NCI-H1092 (cell line): ENCODE measurements around the gene ZNF598.
A peak's percentile ranks its signal among the peaks of the same experiment; 100 is the strongest.
"Not testable (repeated sequence)": the region's sequence is repeated elsewhere in the genome, so short reads cannot be mapped to it uniquely, and the experiment has no call there.

Source experiments
- DNase-seq: peaks from one replicate; lab custom pipeline; 2025; lab: John Stamatoyannopoulos, UW

The ZNF598 gene

GRCh38 chr16:1975432-1976215, 34.0 kb downstream of the ZNF598 start:
- DNase-seq = no peak

GRCh38 chr16:1974157-1975070, 35.2 kb downstream of the ZNF598 start:
- no peak for DNase-seq

GRCh38 chr16:1973461-1974156, 36.0 kb downstream of the ZNF598 start:
- DNase-seq = no peak

- no peak for DNase-seq
Observed at GRCh38 chr16:1972490-1972877, 37.1 kb downstream of the ZNF598 start.

GRCh38 chr16:1971796-1972489, 37.7 kb downstream of the ZNF598 start, which contains the start of gene TBL3:
TBL3 (plus strand) TSS chr16:1972053; CDS start chr16:1972165, 112 bp downstream.
- DNase-seq = peak; percentile 87

- DNase-seq = no peak
Observed at GRCh38 chr16:1968146-1968953, 41.3 kb downstream of the ZNF598 start.

- DNase-seq = no peak
Observed at GRCh38 chr16:1966460-1966859, 43.2 kb downstream of the ZNF598 start, which contains the start of gene RNF151. RNF151 (plus strand) TSS chr16:1966856; CDS start chr16:1966882, 26 bp downstream.

- DNase-seq = no peak
Observed at GRCh38 chr16:1965396-1966001, 44.1 kb downstream of the ZNF598 start.

- DNase-seq = peak; percentile 99
Observed at GRCh38 chr16:1964506-1965395, 44.9 kb downstream of the ZNF598 start, which contains the start of gene RPS2. RPS2 (minus strand) TSS chr16:1964826; CDS start chr16:1964625, 201 bp downstream.

GRCh38 chr16:1963806-1964505, 45.7 kb downstream of the ZNF598 start:
- no peak for DNase-seq

- not testable (repeated sequence) for DNase-seq
Observed at GRCh38 chr16:1962161-1963153, 47.2 kb downstream of the ZNF598 start.

GRCh38 chr16:1961651-1962067, 48.0 kb downstream of the ZNF598 start:
- DNase-seq = no peak

- no peak for DNase-seq
Observed at GRCh38 chr16:1960665-1961630, 48.7 kb downstream of the ZNF598 start.

GRCh38 chr16:1959269-1960039, 50.2 kb downstream of the ZNF598 start, which contains the start of gene NDUFB10:
NDUFB10 (plus strand) TSS chr16:1959538; CDS start chr16:1959625, 87 bp downstream.
- DNase-seq = peak; percentile 83

- no peak for DNase-seq
Observed at GRCh38 chr16:1958715-1959268, 50.8 kb downstream of the ZNF598 start.
